Vagina (tissue), 2 donors: ENCODE measurements around the gene SMARCA5.

Source experiments
- POLR2A ChIP-seq, 2 donors: fragments of 450-650 bp; IDR thresholded peaks; one replicate each; pipeline ENCODE4 v1.6.1; 2017; ENCODE audit warnings: antibody characterized with exemption in 2 of 2, mild to moderate bottlenecking in 2 of 2, moderate library complexity in 2 of 2
- TF ChIP-seq, protein P1 (sequence below), 3 experiments: fragments of 450-650 bp in 2 of 3; fragments of 200-600 bp in 1 of 3; sonication (generic) in 1 of 3; IDR thresholded peaks; one replicate each; pipeline ENCODE4 v1.5.1; 2017 to 2019; ENCODE audit warnings: antibody characterized with exemption in 3 of 3, mild to moderate bottlenecking in 2 of 3, moderate library complexity in 2 of 3

DNA sequence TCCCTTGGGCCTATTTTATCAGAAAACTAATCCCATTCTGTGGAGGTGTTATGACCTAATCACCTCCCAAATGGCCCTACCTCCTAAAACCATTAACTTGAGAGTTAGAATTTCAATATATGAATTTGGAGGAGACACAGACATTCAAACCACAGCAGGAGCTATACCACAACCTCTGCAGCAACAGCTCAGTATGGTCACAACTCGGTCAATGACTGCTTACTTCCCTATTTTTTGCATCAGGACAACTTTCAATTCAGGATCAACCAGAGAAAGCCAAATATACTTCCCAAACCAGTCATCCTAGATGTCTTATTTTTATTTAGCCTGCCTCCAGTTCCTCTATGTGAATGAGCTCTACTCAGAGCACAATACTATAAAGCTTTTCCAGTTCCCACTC is 11.3 kb upstream of the SMARCA5 start:
- TF ChIP-seq, protein P1, sequence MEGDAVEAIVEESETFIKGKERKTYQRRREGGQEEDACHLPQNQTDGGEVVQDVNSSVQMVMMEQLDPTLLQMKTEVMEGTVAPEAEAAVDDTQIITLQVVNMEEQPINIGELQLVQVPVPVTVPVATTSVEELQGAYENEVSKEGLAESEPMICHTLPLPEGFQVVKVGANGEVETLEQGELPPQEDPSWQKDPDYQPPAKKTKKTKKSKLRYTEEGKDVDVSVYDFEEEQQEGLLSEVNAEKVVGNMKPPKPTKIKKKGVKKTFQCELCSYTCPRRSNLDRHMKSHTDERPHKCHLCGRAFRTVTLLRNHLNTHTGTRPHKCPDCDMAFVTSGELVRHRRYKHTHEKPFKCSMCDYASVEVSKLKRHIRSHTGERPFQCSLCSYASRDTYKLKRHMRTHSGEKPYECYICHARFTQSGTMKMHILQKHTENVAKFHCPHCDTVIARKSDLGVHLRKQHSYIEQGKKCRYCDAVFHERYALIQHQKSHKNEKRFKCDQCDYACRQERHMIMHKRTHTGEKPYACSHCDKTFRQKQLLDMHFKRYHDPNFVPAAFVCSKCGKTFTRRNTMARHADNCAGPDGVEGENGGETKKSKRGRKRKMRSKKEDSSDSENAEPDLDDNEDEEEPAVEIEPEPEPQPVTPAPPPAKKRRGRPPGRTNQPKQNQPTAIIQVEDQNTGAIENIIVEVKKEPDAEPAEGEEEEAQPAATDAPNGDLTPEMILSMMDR (IDR thresholded peaks at IDR 0.05): no peak
- no peak for TF ChIP-seq POLR2A (IDR thresholded peaks at IDR 0.05)
